MM.1S (cell line): Measurements from ENCODE around the gene POLR3B.

Experiments used
- DNase-seq: peaks from one replicate; pipeline ENCODE4 v3.0.0-alpha.2; 2015
- H2AFZ ChIP-seq: fragments of 300-600 bp; sonication (generic); 2 replicates; pipeline ENCODE4 v1.6.0; 2016; ENCODE audit warnings: antibody characterized with exemption, low read length
- H3F3A ChIP-seq: fragments of 300-600 bp; sonication (generic); 2 replicates; pipeline ENCODE4 v1.6.1; 2016; ENCODE audit warnings: mild to moderate bottlenecking, antibody characterized with exemption, low read length, moderate library complexity, mixed read lengths; ENCODE audit not compliant: insufficient read depth
- H3K27ac ChIP-seq: fragments of 300-600 bp; sonication (generic); 2 replicates; pipeline ENCODE4 v1.5.1; 2016; ENCODE audit warnings: mild to moderate bottlenecking, low read length
- H3K27me3 ChIP-seq: fragments of 300-600 bp; sonication (generic); replicated peaks from 2 replicates; pipeline ENCODE4 v1.6.0; 2016; ENCODE audit warnings: low read length; ENCODE audit not compliant: insufficient read depth
- H3K36me3 ChIP-seq: fragments of 300-600 bp; sonication (generic); replicated peaks from 2 replicates; pipeline ENCODE4 v1.6.1; 2016; ENCODE audit warnings: mild to moderate bottlenecking, low read length, mixed read lengths; ENCODE audit not compliant: insufficient read depth
- H3K4me1 ChIP-seq: fragments of 300-600 bp; sonication (generic); 2 replicates; pipeline ENCODE4 v1.6.1; 2016; ENCODE audit warnings: low read length, mixed read lengths
- H3K4me2 ChIP-seq: fragments of 300-600 bp; sonication (generic); 2 replicates; pipeline ENCODE4 v1.6.0; 2016; ENCODE audit warnings: low read depth, low read length
- H3K4me3 ChIP-seq: fragments of 300-600 bp; sonication (generic); 2 replicates; pipeline ENCODE4 v1.5.1; 2016; ENCODE audit warnings: low read length, mixed read lengths
- H3K79me2 ChIP-seq: fragments of 300-600 bp; sonication (generic); 2 replicates; pipeline ENCODE4 v1.6.1; 2016; ENCODE audit warnings: mixed run types, low read length, mixed read lengths
- H3K9ac ChIP-seq: fragments of 300-600 bp; sonication (generic); 2 replicates; pipeline ENCODE4 v1.6.1; 2016; ENCODE audit warnings: low read length, mixed read lengths
- H3K9me2 ChIP-seq: fragments of 300-600 bp; sonication (generic); replicated peaks from 2 replicates; pipeline ENCODE4 v1.6.1; 2016; ENCODE audit warnings: mild to moderate bottlenecking, low read length, mixed read lengths; ENCODE audit not compliant: insufficient read depth
- H3K9me3 ChIP-seq: fragments of 300-600 bp; sonication (generic); replicated peaks from 2 replicates; pipeline ENCODE4 v1.6.1; 2016; ENCODE audit warnings: mild to moderate bottlenecking, low read length, mixed read lengths; ENCODE audit not compliant: insufficient read depth
- H4K20me1 ChIP-seq: fragments of 300-600 bp; sonication (generic); 2 replicates; pipeline ENCODE4 v1.6.1; 2016; ENCODE audit warnings: mild to moderate bottlenecking, low read length, moderate library complexity, mixed read lengths; ENCODE audit not compliant: insufficient read depth
- EZH2 ChIP-seq: fragments of 300-600 bp; sonication (generic); optimal IDR thresholded peaks from 2 replicates; pipeline ENCODE3; 2017; ENCODE audit warnings: low read depth, mild to moderate bottlenecking, antibody characterized with exemption, low read length, mixed read lengths
- EZH2phosphoT487 ChIP-seq: fragments of 300-600 bp; sonication (generic); IDR thresholded peaks from 2 replicates; pipeline ENCODE4 v1.6.1; 2018; ENCODE audit warnings: antibody characterized with exemption, low read length
- TF ChIP-seq, protein P1 (sequence below): fragments of 300-600 bp; sonication (generic); IDR thresholded peaks from 2 replicates; pipeline ENCODE4 v1.5.1; 2016; ENCODE audit warnings: antibody characterized with exemption, low read length, mixed read lengths

The POLR3B gene

DNA sequence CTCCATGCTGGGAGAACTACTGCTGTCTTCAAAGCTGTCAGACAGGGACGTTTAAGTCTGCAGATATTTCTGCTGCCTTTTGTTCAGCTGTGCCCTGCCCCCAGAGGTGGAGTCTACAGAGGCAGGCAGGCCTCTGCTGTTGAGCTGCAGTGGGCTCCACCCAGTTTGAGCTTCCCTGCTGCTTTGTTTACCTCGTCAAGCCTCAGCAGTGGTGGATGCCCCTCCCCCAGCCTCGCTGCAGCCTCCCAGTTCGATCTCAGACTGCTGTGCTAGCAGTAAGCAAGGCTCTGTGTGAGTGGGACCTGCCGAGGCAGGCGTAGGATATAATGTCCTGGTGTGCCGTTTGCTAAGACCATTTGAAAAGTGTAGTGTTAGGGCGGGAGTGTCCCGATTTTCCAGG lies 193.9 kb downstream of the POLR3B start:
- H3K4me2 ChIP-seq, result no peak overlapping the region
- H3F3A ChIP-seq, result no peaks in the 10 kb centered on the region
- no peaks in the 10 kb centered on the region for H3K27me3 ChIP-seq
- no peaks in the 10 kb centered on the region for H3K4me1 ChIP-seq
- H3K9me3 ChIP-seq, result no peaks in the 10 kb centered on the region
- no peaks in the 10 kb centered on the region for H3K9me2 ChIP-seq
- no peak overlapping the region for H2AFZ ChIP-seq
- H3K36me3 ChIP-seq, result no peaks in the 10 kb centered on the region
- H3K4me3 ChIP-seq, result no peak overlapping the region
- no peak overlapping the region for H3K27ac ChIP-seq
- no peak for DNase-seq
- H3K9ac ChIP-seq, result no peak overlapping the region
- TF ChIP-seq EZH2phosphoT487, result no peak
- TF ChIP-seq EZH2, result no peak
- TF ChIP-seq, protein P1, sequence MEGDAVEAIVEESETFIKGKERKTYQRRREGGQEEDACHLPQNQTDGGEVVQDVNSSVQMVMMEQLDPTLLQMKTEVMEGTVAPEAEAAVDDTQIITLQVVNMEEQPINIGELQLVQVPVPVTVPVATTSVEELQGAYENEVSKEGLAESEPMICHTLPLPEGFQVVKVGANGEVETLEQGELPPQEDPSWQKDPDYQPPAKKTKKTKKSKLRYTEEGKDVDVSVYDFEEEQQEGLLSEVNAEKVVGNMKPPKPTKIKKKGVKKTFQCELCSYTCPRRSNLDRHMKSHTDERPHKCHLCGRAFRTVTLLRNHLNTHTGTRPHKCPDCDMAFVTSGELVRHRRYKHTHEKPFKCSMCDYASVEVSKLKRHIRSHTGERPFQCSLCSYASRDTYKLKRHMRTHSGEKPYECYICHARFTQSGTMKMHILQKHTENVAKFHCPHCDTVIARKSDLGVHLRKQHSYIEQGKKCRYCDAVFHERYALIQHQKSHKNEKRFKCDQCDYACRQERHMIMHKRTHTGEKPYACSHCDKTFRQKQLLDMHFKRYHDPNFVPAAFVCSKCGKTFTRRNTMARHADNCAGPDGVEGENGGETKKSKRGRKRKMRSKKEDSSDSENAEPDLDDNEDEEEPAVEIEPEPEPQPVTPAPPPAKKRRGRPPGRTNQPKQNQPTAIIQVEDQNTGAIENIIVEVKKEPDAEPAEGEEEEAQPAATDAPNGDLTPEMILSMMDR, result no peak
- no peaks in the 10 kb centered on the region for H4K20me1 ChIP-seq
- no peaks in the 10 kb centered on the region for H3K79me2 ChIP-seq

GRCh38 chr12:106552228-106552627 lies 194.7 kb downstream of the POLR3B start:
- Histone ChIP-seq H3K9me3 (no peaks in the 10 kb centered on the region), H3K4me1 (no peaks in the 10 kb centered on the region), H3K36me3 (no peaks in the 10 kb centered on the region), H3K27me3 (no peaks in the 10 kb centered on the region), H4K20me1 (no peaks in the 10 kb centered on the region), H3K4me3 (no peak overlapping the region), H3K79me2 (no peaks in the 10 kb centered on the region), H3K9me2 (no peaks in the 10 kb centered on the region), H3K27ac (no peak overlapping the region), H3F3A (no peaks in the 10 kb centered on the region), H3K4me2 (no peak overlapping the region), H3K9ac (no peak overlapping the region), H2AFZ (no peak overlapping the region)
- DNase-seq, result no peak
- TF ChIP-seq, protein P1, result no peak
- TF ChIP-seq EZH2 (no peak), EZH2phosphoT487 (no peak)
